SK-N-SH (cell line): ENCODE measurements around the gene AGXT. TPM values are rescaled to one million over a fixed set of nuclear protein-coding genes. Genes with fewer than 3 reads are reported as not detected.
A peak's percentile ranks its signal among the peaks of the same experiment; 100 is the strongest.

Source experiments
- CTCF ChIA-PET: fragments of 300-600, 350-600 bp; formaldehyde crosslinking; extraction: SDS; loops from one replicate; lab custom pipeline; 2021; lab: Yijun Ruan, JAX
- POLR2A ChIA-PET: fragments of 350-600 bp; sonication (Branson Sonifier 250); formaldehyde crosslinking; extraction: SDS; loops from one replicate; lab custom pipeline; 2020; ENCODE audit warnings: antibody characterized with exemption, inconsistent platforms; lab: Yijun Ruan, JAX
- DNase-seq: peaks from one replicate; pipeline ENCODE4 v3.0.0; 2012
- H2AFZ ChIP-seq: fragments of 200-600 bp; sonication (generic); 2 replicates; pipeline ENCODE4 v1.8.1; 2016; ENCODE audit warnings: antibody characterized with exemption, mild to moderate bottlenecking, low read depth
- H3F3A ChIP-seq: fragments of 200-600 bp; sonication (generic); replicated peaks from 2 replicates; pipeline ENCODE3; 2016; ENCODE audit warnings: antibody characterized with exemption, mild to moderate bottlenecking; ENCODE audit not compliant: insufficient read depth
- H3K27ac ChIP-seq, 2 experiments: fragments of 200-500 bp in 1 of 2; fragments of 200-600 bp in 1 of 2; sonication (Bioruptor generic) in 1 of 2; sonication (generic), shearing (Covaris generic) in 1 of 2; 2 replicates each; pipeline versions ENCODE4 v1.5.1 to v1.6.1; 2014 to 2016; ENCODE audit warnings: low read depth in 2 of 2, inconsistent platforms in 1 of 2, low read length in 1 of 2, mild to moderate bottlenecking in 1 of 2, mixed read lengths in 1 of 2
- H3K27me3 ChIP-seq: fragments of 200-600 bp; sonication (generic), shearing (Covaris generic); 2 replicates; pipeline ENCODE4 v1.6.1; 2016; ENCODE audit warnings: mixed run types; ENCODE audit not compliant: insufficient read depth
- H3K36me3 ChIP-seq, 2 experiments: fragments of 200-500 bp in 1 of 2; fragments of 200-600 bp in 1 of 2; sonication (Bioruptor generic) in 1 of 2; sonication (generic) in 1 of 2; replicated peaks in 1 of 2; 2 replicates each; pipeline versions ENCODE3 to v1.5.1; 2014 to 2016; ENCODE audit warnings: low read length in 1 of 2, mild to moderate bottlenecking in 1 of 2; ENCODE audit not compliant: insufficient read depth in 2 of 2, control insufficient read depth in 1 of 2
- H3K4me1 ChIP-seq, 2 experiments: fragments of 200-500 bp in 1 of 2; fragments of 200-600 bp in 1 of 2; sonication (Bioruptor generic) in 1 of 2; sonication (generic), shearing (Covaris generic) in 1 of 2; 2 replicates each; pipeline versions ENCODE4 v1.5.1 to v1.6.1; 2014 to 2016; ENCODE audit warnings: low read depth in 1 of 2, low read length in 1 of 2, mixed run types in 1 of 2; ENCODE audit not compliant: insufficient read depth in 2 of 2, control insufficient read depth in 1 of 2
- H3K4me2 ChIP-seq: fragments of 200-600 bp; sonication (generic), shearing (Covaris generic); 2 replicates; pipeline ENCODE4 v1.6.1; 2017; ENCODE audit warnings: mixed run types
- H3K4me3 ChIP-seq, 2 experiments: fragments of 200-500 bp in 1 of 2; fragments of 200-600 bp in 1 of 2; sonication (Bioruptor generic) in 1 of 2; sonication (generic), shearing (Covaris generic) in 1 of 2; 2 replicates each; pipeline versions ENCODE4 v1.5.1 to v1.8.1; 2014 to 2016; ENCODE audit warnings: low read depth in 2 of 2, inconsistent platforms in 1 of 2, low read length in 1 of 2, mild to moderate bottlenecking in 1 of 2, mixed read lengths in 1 of 2, moderate library complexity in 1 of 2
- H3K79me2 ChIP-seq: fragments of 200-600 bp; sonication (generic); 2 replicates; pipeline ENCODE4 v1.8.1; 2017; ENCODE audit warnings: mild to moderate bottlenecking; ENCODE audit not compliant: insufficient read depth
- H3K9ac ChIP-seq: fragments of 200-600 bp; sonication (generic); 2 replicates; pipeline ENCODE4 v1.6.1; 2017; ENCODE audit warnings: mixed run types
- H3K9me2 ChIP-seq: fragments of 200-600 bp; sonication (generic); 2 replicates; pipeline ENCODE4 v1.6.1; 2017; ENCODE audit warnings: mixed run types
- H3K9me3 ChIP-seq: fragments of 200-600 bp; sonication (generic); 2 replicates; pipeline ENCODE4 v1.6.1; 2017; ENCODE audit warnings: mixed run types, mild to moderate bottlenecking, moderate library complexity
- H4K20me1 ChIP-seq: fragments of 200-600 bp; sonication (generic); 2 replicates; pipeline ENCODE4 v1.6.1; 2017; ENCODE audit warnings: mild to moderate bottlenecking, mixed run types; ENCODE audit not compliant: insufficient read depth
- CHD2 ChIP-seq: fragments of 150-350 bp; IDR thresholded peaks from 2 replicates; pipeline ENCODE4 v1.6.1; 2018; ENCODE audit warnings: low read length; ENCODE audit not compliant: partially characterized antibody
- EP300 ChIP-seq, 2 experiments: IDR thresholded peaks; 2 replicates each; pipeline versions ENCODE4 v1.4.0 to v1.6.1; 2012; ENCODE audit warnings: borderline replicate concordance in 1 of 2, low read depth in 1 of 2, low read length in 1 of 2
- FOSL2 ChIP-seq: IDR thresholded peaks from 2 replicates; pipeline ENCODE4 v1.4.0; 2012; ENCODE audit warnings: low read depth, mild to moderate bottlenecking, moderate library complexity, borderline replicate concordance
- FOXM1 ChIP-seq: IDR thresholded peaks from 2 replicates; pipeline ENCODE4 v1.4.0; 2012; ENCODE audit warnings: low read depth, mild to moderate bottlenecking
- NRF1 ChIP-seq: IDR thresholded peaks from 2 replicates; pipeline ENCODE4 v1.6.1; 2012; ENCODE audit warnings: low read depth, mild to moderate bottlenecking, low read length
- RAD21 ChIP-seq: IDR thresholded peaks from 2 replicates; pipeline ENCODE4 v1.6.1; 2012; ENCODE audit warnings: mild to moderate bottlenecking, low read length
- RCOR1 ChIP-seq: fragments of 150-350 bp; IDR thresholded peaks from 2 replicates; pipeline ENCODE4 v1.6.1; 2017; ENCODE audit warnings: antibody characterized with exemption, low read length
- RFX5 ChIP-seq: IDR thresholded peaks from 2 replicates; pipeline ENCODE4 v1.6.1; 2012; ENCODE audit warnings: mild to moderate bottlenecking, improper control_type of control experiment, low read length
- TCF12 ChIP-seq: IDR thresholded peaks from 2 replicates; pipeline ENCODE4 v1.4.0; 2012
- YY1 ChIP-seq: IDR thresholded peaks from 2 replicates; pipeline ENCODE4 v1.4.0; 2012; ENCODE audit warnings: low read depth, mild to moderate bottlenecking
- WGBS: methylation state at CpG from one replicate; pipeline ENCODE4 v1.1.6; 2017; ENCODE audit warnings: low lambda C conversion rate; 5-methylcytosine and 5-hydroxymethylcytosine counted together
- polyA plus RNA-seq, 3 experiments: library from polyadenylated mRNA; depleted of rRNA; stranded (reverse); fragments of >200 nt; gene quantifications; 2 replicates each; pipeline ENCODE4 v1.2.3, GENCODE V29; 2012
- TF ChIP-seq, protein P1 (sequence below): IDR thresholded peaks from 2 replicates; pipeline ENCODE4 v1.4.0; 2012; ENCODE audit warnings: low read depth
- TF ChIP-seq, protein P2 (sequence below): IDR thresholded peaks from 2 replicates; pipeline ENCODE4; 2012
- TF ChIP-seq, protein P3 (sequence below): IDR thresholded peaks from 2 replicates; pipeline ENCODE4 v1.4.0; 2012; ENCODE audit warnings: low read depth, borderline replicate concordance
- TF ChIP-seq, protein P4 (sequence below): fragments of 200-600 bp; sonication (generic); IDR thresholded peaks from 2 replicates; pipeline ENCODE4 v1.6.1; 2017; ENCODE audit warnings: antibody characterized with exemption, mild to moderate bottlenecking, moderate library complexity

Gene AGXT
- polyA plus RNA-seq, 1 of the 3 experiments (the other 2 are of a cell fraction), result not detected

DNA sequence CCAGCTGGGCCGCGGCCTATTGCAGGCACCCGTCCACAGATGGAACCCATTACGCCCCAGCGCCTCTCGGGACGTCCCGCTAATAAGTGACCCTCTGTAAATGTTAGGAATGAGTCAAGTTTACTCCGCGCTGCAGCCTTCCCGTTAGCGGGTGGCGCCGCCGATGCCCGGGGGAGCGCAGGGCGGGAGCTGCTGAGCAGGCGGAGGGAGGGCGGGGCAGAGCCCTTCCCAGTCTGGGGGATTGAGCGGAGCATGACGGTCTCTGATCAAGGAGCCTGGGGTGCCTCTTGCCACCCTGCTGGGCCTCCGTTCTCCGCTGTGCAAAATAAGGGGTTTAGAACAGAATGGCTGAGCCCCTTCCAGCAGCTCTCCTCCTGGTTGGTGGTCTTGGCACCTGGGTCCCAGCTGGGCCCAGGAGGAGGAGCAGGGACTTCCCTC, 48.0 kb downstream of the AGXT start:
- Histone ChIP-seq H3K27ac (no peak overlapping the region; a peak in 1 of 4 replicates), H3K79me2 (no peaks in the 10 kb centered on the region), H4K20me1 (no peaks in the 10 kb centered on the region), H3K36me3 (no peaks in the 10 kb centered on the region), H3K4me2 (peak overlapping the region; percentile 62; the same call in 1 of the 2 replicates), H3F3A (no peaks in the 10 kb centered on the region), H3K27me3 (no peaks in the 10 kb centered on the region), H3K4me3 (no peak overlapping the region; a peak in 1 of 4 replicates), H3K9me2 (no peaks in the 10 kb centered on the region), H3K4me1 (peaks cover 5 to 45% of the 10 kb centered on the region in 2 experiments; a peak in 2 of 4 replicates), H3K9ac (no peak overlapping the region), H3K9me3 (no peaks in the 10 kb centered on the region), H2AFZ (no peak overlapping the region)
- CTCF ChIA-PET, result interaction anchor here (1.2 to 3.1 kb wide), 5 partner anchors 11 to 162 kb away, joined by 4 to 15 read pairs (median 6); no protein-coding TSS in a partner anchor
- TF ChIP-seq NRF1 (no peak), CHD2 (no peak), EP300 (IDR thresholded peaks at IDR 0.05; ENCODE audit: borderline replicate concordance in 1 of 2, low read depth in 1 of 2, low read length in 1 of 2) (peak in 1 of 2 experiments; percentile 46; a peak in 1 of 4 replicates), RFX5 (no peak), TCF12 (peak; percentile 88), RCOR1 (no peak; the same call in 1 of the 2 replicates), FOSL2 (peak; percentile 36; the same call in 1 of the 2 replicates), FOXM1 (no peak), RAD21 (no peak), YY1 (no peak)
- TF ChIP-seq, protein P1, sequence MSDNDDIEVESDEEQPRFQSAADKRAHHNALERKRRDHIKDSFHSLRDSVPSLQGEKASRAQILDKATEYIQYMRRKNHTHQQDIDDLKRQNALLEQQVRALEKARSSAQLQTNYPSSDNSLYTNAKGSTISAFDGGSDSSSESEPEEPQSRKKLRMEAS, result no peak
- TF ChIP-seq, protein P2, sequence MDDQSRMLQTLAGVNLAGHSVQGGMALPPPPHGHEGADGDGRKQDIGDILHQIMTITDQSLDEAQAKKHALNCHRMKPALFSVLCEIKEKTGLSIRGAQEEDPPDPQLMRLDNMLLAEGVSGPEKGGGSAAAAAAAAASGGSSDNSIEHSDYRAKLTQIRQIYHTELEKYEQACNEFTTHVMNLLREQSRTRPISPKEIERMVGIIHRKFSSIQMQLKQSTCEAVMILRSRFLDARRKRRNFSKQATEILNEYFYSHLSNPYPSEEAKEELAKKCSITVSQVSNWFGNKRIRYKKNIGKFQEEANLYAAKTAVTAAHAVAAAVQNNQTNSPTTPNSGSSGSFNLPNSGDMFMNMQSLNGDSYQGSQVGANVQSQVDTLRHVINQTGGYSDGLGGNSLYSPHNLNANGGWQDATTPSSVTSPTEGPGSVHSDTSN, result 0 out of 2 replicates have a peak, but pooled peaks have one; percentile 3
- TF ChIP-seq, protein P3, sequence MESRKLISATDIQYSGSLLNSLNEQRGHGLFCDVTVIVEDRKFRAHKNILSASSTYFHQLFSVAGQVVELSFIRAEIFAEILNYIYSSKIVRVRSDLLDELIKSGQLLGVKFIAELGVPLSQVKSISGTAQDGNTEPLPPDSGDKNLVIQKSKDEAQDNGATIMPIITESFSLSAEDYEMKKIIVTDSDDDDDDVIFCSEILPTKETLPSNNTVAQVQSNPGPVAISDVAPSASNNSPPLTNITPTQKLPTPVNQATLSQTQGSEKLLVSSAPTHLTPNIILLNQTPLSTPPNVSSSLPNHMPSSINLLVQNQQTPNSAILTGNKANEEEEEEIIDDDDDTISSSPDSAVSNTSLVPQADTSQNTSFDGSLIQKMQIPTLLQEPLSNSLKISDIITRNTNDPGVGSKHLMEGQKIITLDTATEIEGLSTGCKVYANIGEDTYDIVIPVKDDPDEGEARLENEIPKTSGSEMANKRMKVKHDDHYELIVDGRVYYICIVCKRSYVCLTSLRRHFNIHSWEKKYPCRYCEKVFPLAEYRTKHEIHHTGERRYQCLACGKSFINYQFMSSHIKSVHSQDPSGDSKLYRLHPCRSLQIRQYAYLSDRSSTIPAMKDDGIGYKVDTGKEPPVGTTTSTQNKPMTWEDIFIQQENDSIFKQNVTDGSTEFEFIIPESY, result no peak
- TF ChIP-seq, protein P4, sequence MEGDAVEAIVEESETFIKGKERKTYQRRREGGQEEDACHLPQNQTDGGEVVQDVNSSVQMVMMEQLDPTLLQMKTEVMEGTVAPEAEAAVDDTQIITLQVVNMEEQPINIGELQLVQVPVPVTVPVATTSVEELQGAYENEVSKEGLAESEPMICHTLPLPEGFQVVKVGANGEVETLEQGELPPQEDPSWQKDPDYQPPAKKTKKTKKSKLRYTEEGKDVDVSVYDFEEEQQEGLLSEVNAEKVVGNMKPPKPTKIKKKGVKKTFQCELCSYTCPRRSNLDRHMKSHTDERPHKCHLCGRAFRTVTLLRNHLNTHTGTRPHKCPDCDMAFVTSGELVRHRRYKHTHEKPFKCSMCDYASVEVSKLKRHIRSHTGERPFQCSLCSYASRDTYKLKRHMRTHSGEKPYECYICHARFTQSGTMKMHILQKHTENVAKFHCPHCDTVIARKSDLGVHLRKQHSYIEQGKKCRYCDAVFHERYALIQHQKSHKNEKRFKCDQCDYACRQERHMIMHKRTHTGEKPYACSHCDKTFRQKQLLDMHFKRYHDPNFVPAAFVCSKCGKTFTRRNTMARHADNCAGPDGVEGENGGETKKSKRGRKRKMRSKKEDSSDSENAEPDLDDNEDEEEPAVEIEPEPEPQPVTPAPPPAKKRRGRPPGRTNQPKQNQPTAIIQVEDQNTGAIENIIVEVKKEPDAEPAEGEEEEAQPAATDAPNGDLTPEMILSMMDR, result no peak
- 0% methylated on average over 6 of the region's 24 CpGs for WGBS
- peak; percentile 88 for DNase-seq
- POLR2A ChIA-PET, result no interaction called here
